Body of pancreas (tissue), 4 donors: ENCODE data around the gene CHP2.

Source experiments
- POLR2A ChIP-seq, 3 donors: fragments of 450-650 bp; IDR thresholded peaks; one replicate each; pipeline ENCODE4 v1.6.1; 2016; ENCODE audit warnings: antibody characterized with exemption in 3 of 3, mild to moderate bottlenecking in 2 of 3
- TF ChIP-seq, protein P1 (sequence below), 7 experiments: fragments of 450-650 bp in 4 of 7; fragments of 200-600 bp in 3 of 7; sonication (generic) in 3 of 7; IDR thresholded peaks; one replicate each; pipeline ENCODE4 v1.5.1; 2016 to 2019; ENCODE audit warnings: antibody characterized with exemption in 7 of 7

GRCh38 chr16:23734176-23734893 lies 20.5 kb upstream of the CHP2 start:
- TF ChIP-seq, protein P1, sequence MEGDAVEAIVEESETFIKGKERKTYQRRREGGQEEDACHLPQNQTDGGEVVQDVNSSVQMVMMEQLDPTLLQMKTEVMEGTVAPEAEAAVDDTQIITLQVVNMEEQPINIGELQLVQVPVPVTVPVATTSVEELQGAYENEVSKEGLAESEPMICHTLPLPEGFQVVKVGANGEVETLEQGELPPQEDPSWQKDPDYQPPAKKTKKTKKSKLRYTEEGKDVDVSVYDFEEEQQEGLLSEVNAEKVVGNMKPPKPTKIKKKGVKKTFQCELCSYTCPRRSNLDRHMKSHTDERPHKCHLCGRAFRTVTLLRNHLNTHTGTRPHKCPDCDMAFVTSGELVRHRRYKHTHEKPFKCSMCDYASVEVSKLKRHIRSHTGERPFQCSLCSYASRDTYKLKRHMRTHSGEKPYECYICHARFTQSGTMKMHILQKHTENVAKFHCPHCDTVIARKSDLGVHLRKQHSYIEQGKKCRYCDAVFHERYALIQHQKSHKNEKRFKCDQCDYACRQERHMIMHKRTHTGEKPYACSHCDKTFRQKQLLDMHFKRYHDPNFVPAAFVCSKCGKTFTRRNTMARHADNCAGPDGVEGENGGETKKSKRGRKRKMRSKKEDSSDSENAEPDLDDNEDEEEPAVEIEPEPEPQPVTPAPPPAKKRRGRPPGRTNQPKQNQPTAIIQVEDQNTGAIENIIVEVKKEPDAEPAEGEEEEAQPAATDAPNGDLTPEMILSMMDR (IDR thresholded peaks at IDR 0.05): no peak
- TF ChIP-seq POLR2A (IDR thresholded peaks at IDR 0.05): no peak
